ENCODE results near the gene C1QTNF3.

Gene C1QTNF3

DNA sequence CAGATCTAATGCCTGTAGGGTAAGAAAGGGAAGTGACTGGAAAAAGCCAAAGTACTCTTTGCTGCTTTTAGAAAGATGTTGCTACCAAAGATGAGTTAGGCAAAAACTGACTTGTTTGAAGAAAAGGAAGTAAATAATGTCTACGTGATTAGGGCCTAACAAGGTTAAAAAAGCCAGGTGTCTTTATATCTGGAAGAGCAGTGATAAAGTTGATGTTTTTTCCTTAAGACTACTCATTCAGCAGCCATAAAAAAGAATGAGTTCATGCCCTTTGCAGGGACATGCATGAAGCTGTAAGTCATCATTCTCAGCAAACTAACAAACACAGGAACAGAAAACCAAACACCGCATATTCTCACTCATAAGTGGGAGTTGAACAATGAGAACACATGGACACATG is 21.7 kb downstream of the C1QTNF3 start:
- H3K4me3 ChIP-seq (ENCODE audit: low read length) = no peak overlapping the region
- no peak overlapping the region for H3K4me2 ChIP-seq (ENCODE audit: low read length)
- no peaks in the 10 kb centered on the region for H3K9me2 ChIP-seq (replicated peaks; ENCODE audit: control insufficient read depth, low read length)
- H3K9me3 ChIP-seq (ENCODE audit: control insufficient read depth, insufficient read depth, low read length) = no peaks in the 10 kb centered on the region
- H3K27ac ChIP-seq (ENCODE audit: low read depth, low read length) = no peak overlapping the region
- H3F3A ChIP-seq (ENCODE audit: control insufficient read depth, insufficient read depth) = no peaks in the 10 kb centered on the region
- no peaks in the 10 kb centered on the region for H3K36me3 ChIP-seq (ENCODE audit: control insufficient read depth, low read length)
- H3K27me3 ChIP-seq (ENCODE audit: control insufficient read depth, low read length) = no peaks in the 10 kb centered on the region
- TF ChIP-seq, protein P1, sequence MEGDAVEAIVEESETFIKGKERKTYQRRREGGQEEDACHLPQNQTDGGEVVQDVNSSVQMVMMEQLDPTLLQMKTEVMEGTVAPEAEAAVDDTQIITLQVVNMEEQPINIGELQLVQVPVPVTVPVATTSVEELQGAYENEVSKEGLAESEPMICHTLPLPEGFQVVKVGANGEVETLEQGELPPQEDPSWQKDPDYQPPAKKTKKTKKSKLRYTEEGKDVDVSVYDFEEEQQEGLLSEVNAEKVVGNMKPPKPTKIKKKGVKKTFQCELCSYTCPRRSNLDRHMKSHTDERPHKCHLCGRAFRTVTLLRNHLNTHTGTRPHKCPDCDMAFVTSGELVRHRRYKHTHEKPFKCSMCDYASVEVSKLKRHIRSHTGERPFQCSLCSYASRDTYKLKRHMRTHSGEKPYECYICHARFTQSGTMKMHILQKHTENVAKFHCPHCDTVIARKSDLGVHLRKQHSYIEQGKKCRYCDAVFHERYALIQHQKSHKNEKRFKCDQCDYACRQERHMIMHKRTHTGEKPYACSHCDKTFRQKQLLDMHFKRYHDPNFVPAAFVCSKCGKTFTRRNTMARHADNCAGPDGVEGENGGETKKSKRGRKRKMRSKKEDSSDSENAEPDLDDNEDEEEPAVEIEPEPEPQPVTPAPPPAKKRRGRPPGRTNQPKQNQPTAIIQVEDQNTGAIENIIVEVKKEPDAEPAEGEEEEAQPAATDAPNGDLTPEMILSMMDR (IDR thresholded peaks at IDR 0.05; ENCODE audit: low read depth, low read length, poor library complexity, severe bottlenecking) = no peak
- TF ChIP-seq EZH2phosphoT487 (IDR thresholded peaks at IDR 0.05; ENCODE audit: borderline replicate concordance, low read length) = no peak
- H4K20me1 ChIP-seq (ENCODE audit: control insufficient read depth, insufficient read depth, low read depth, low read length) = no peaks in the 10 kb centered on the region
- H3K4me1 ChIP-seq (ENCODE audit: control insufficient read depth, low read length) = no peaks in the 10 kb centered on the region
- no peaks in the 10 kb centered on the region for H3K79me2 ChIP-seq (ENCODE audit: control insufficient read depth, low read length)

- Histone ChIP-seq H3K4me1 (ENCODE audit: control insufficient read depth, low read length) (no peaks in the 10 kb centered on the region), H3F3A (ENCODE audit: control insufficient read depth, insufficient read depth) (no peaks in the 10 kb centered on the region), H3K27ac (ENCODE audit: low read depth, low read length) (no peak overlapping the region), H3K4me3 (ENCODE audit: low read length) (no peak overlapping the region), H3K4me2 (ENCODE audit: low read length) (no peak overlapping the region), H4K20me1 (ENCODE audit: control insufficient read depth, insufficient read depth, low read depth, low read length) (no peaks in the 10 kb centered on the region), H3K9me3 (ENCODE audit: control insufficient read depth, insufficient read depth, low read length) (no peaks in the 10 kb centered on the region), H3K79me2 (ENCODE audit: control insufficient read depth, low read length) (no peaks in the 10 kb centered on the region), H3K27me3 (ENCODE audit: control insufficient read depth, low read length) (no peaks in the 10 kb centered on the region), H3K36me3 (ENCODE audit: control insufficient read depth, low read length) (no peaks in the 10 kb centered on the region), H3K9me2 (replicated peaks; ENCODE audit: control insufficient read depth, low read length) (no peaks in the 10 kb centered on the region)
- TF ChIP-seq, protein P1 (IDR thresholded peaks at IDR 0.05; ENCODE audit: low read depth, low read length, poor library complexity, severe bottlenecking) = no peak
- TF ChIP-seq EZH2phosphoT487 (IDR thresholded peaks at IDR 0.05; ENCODE audit: borderline replicate concordance, low read length) = no peak
Measured at GRCh38 chr5:34020726-34021125, 22.3 kb downstream of the C1QTNF3 start.

DNA sequence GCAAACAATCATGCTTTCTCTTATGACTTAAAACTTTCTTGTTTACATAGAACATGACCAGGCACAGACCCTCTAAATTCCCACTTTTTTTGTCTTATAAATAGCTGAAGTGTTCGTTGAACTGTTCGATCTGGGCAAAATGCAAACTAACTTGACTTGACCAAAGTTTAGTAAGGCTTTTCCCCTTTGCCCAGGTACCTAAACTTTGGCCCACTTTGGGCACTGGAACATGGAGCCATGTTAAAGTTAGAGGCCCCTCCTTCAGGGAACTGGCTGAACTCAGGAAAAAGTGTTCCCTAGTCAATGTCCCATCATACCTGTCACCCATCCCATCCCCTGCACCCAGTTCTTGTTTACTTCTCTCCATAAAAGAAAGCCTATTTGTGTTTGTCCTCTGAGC is 25.8 kb downstream of the C1QTNF3 start:
- H4K20me1 ChIP-seq (ENCODE audit: control insufficient read depth, insufficient read depth, low read depth, low read length) = no peaks in the 10 kb centered on the region
- TF ChIP-seq, protein P1 (IDR thresholded peaks at IDR 0.05; ENCODE audit: low read depth, low read length, poor library complexity, severe bottlenecking) = no peak
- no peak for TF ChIP-seq EZH2phosphoT487 (IDR thresholded peaks at IDR 0.05; ENCODE audit: borderline replicate concordance, low read length)
- H3K9me2 ChIP-seq (replicated peaks; ENCODE audit: control insufficient read depth, low read length) = no peaks in the 10 kb centered on the region
- no peak overlapping the region for H3K4me2 ChIP-seq (ENCODE audit: low read length)
- H3K36me3 ChIP-seq (ENCODE audit: control insufficient read depth, low read length) = no peaks in the 10 kb centered on the region
- no peak overlapping the region for H3K4me3 ChIP-seq (ENCODE audit: low read length)
- no peak overlapping the region for H3K27ac ChIP-seq (ENCODE audit: low read depth, low read length)
- peaks cover 6% of the 10 kb centered on the region; the same call in 1 of the 2 replicates for H3K27me3 ChIP-seq (ENCODE audit: control insufficient read depth, low read length)
- H3K9me3 ChIP-seq (ENCODE audit: control insufficient read depth, insufficient read depth, low read length) = no peaks in the 10 kb centered on the region
- no peaks in the 10 kb centered on the region for H3K79me2 ChIP-seq (ENCODE audit: control insufficient read depth, low read length)
- no peaks in the 10 kb centered on the region for H3F3A ChIP-seq (ENCODE audit: control insufficient read depth, insufficient read depth)
- H3K4me1 ChIP-seq (ENCODE audit: control insufficient read depth, low read length) = no peaks in the 10 kb centered on the region

Measured in DOHH2 (cell line).